ENCODE results near the gene ECE1.
A peak's percentile ranks its signal among the peaks of the same experiment; 100 is the strongest.

Gene ECE1

GRCh38 chr1:21326861-21327344 lies 36.6 kb upstream of the ECE1 start:
- no peak for TF ChIP-seq CTCF (IDR thresholded peaks at IDR 0.05; ENCODE audit: insufficient read depth, low read length, missing control alignments)
- H3K4me3 ChIP-seq (ENCODE audit: low read depth, low read length), result no peak overlapping the region
- POLR2A ChIA-PET, result no interaction called here
- CTCF ChIA-PET, result interaction anchor here (1.9 to 8.8 kb wide), 3 partner anchors 9 to 71 kb away, joined by 8 to 119 read pairs (median 22); no protein-coding TSS in a partner anchor
- DNase-seq (ENCODE audit: low read depth, low spot score), result no peak

GRCh38 chr1:21325731-21326387 lies 35.6 kb upstream of the ECE1 start:
- no peak overlapping the region for H3K4me3 ChIP-seq (ENCODE audit: low read depth, low read length)
- POLR2A ChIA-PET, result interaction anchor here (2.3 kb wide), 1 partner anchor 8 kb away, joined by 10 read pairs; no protein-coding TSS in a partner anchor
- CTCF ChIA-PET, result interaction anchor here (0.9 to 8.8 kb wide), 7 partner anchors 10 to 629 kb away, joined by 3 to 119 read pairs (median 8); no protein-coding TSS in a partner anchor

GRCh38 chr1:21325231-21325718 lies 35.0 kb upstream of the ECE1 start:
- CTCF ChIA-PET, result interaction anchor here (1.0 to 8.8 kb wide), 7 partner anchors 10 to 628 kb away, joined by 3 to 119 read pairs (median 8); no protein-coding TSS in a partner anchor
- H3K4me3 ChIP-seq (ENCODE audit: low read depth, low read length), result no peak overlapping the region
- DNase-seq (ENCODE audit: low read depth, low spot score), result no peak
- POLR2A ChIA-PET, result interaction anchor here (1.0 to 2.3 kb wide), 4 partner anchors 9 to 71 kb away, joined by 3 to 10 read pairs (median 6); no protein-coding TSS in a partner anchor
- no peak for TF ChIP-seq CTCF (IDR thresholded peaks at IDR 0.05; ENCODE audit: insufficient read depth, low read length, missing control alignments)

More at GRCh38 chr1:21325731-21326387, 35.6 kb upstream of the ECE1 start:
- DNase-seq (ENCODE audit: low read depth, low spot score), result no peak
- no peak for TF ChIP-seq CTCF (IDR thresholded peaks at IDR 0.05; ENCODE audit: insufficient read depth, low read length, missing control alignments)

GRCh38 chr1:21324368-21325141 lies 34.3 kb upstream of the ECE1 start:
- peak overlapping the region; percentile 20 for H3K4me3 ChIP-seq (ENCODE audit: low read depth, low read length)
- no peak for DNase-seq (ENCODE audit: low read depth, low spot score)
- TF ChIP-seq CTCF (IDR thresholded peaks at IDR 0.05; ENCODE audit: insufficient read depth, low read length, missing control alignments), result no peak
- CTCF ChIA-PET, result interaction anchor here (0.8 to 8.8 kb wide), 12 partner anchors 10 to 92 kb away, joined by 3 to 119 read pairs (median 6); no protein-coding TSS in a partner anchor
- POLR2A ChIA-PET, result interaction anchor here (0.7 to 2.3 kb wide), 7 partner anchors 10 to 71 kb away, joined by 3 to 10 read pairs (median 4); no protein-coding TSS in a partner anchor

GRCh38 chr1:21323091-21323490 lies 32.8 kb upstream of the ECE1 start:
- ChIA-PET POLR2A (interaction anchor here (1.4 kb wide), 1 partner anchor 22 kb away, joined by 4 read pairs; no protein-coding TSS in a partner anchor), CTCF (interaction anchor here (1.2 to 8.8 kb wide), 12 partner anchors 9 to 91 kb away, joined by 3 to 119 read pairs (median 6); no protein-coding TSS in a partner anchor)
- no peak for TF ChIP-seq CTCF (IDR thresholded peaks at IDR 0.05; ENCODE audit: insufficient read depth, low read length, missing control alignments)
- DNase-seq (ENCODE audit: low read depth, low spot score), result no peak
- no peak overlapping the region for H3K4me3 ChIP-seq (ENCODE audit: low read depth, low read length)
